K562 (cell line): ENCODE measurements around the gene ASIC3. TPM values are rescaled to one million over a fixed set of nuclear protein-coding genes. Genes with fewer than 3 reads are reported as not detected.

Experiments used
- ARID2 ChIP-seq: fragments of 450-650 bp; IDR thresholded peaks from 2 replicates; pipeline ENCODE4 v1.6.1; 2017; ENCODE audit warnings: antibody characterized with exemption, mild to moderate bottlenecking
- CUX1 ChIP-seq: fragments of 200-800 bp; sonication (Bioruptor generic); IDR thresholded peaks from 2 replicates; pipeline ENCODE4 v1.6.1; 2016; ENCODE audit warnings: missing genetic modification characterization, missing compliant biosample characterization
- GATAD2A ChIP-seq: fragments of 450-650 bp; IDR thresholded peaks from 2 replicates; pipeline ENCODE4 v1.6.1; 2017
- GTF3C2 ChIP-seq: IDR thresholded peaks from 3 replicates; pipeline ENCODE4 v1.6.1; 2011; ENCODE audit warnings: borderline replicate concordance, mild to moderate bottlenecking, moderate library complexity; ENCODE audit not compliant: insufficient read length; ENCODE audit errors: extremely low read depth
- NCOA2 ChIP-seq, 2 experiments: fragments of 450-650 bp; IDR thresholded peaks; 2 replicates each; pipeline ENCODE4 v1.6.1; 2018; ENCODE audit warnings: mild to moderate bottlenecking in 2 of 2, moderate library complexity in 1 of 2; ENCODE audit not compliant: partially characterized antibody in 2 of 2
- PURB ChIP-seq: sonication (generic); formaldehyde crosslinking; IDR thresholded peaks from 2 replicates; pipeline ENCODE4 v1.9.0; 2021; ENCODE audit warnings: low read depth, mild to moderate bottlenecking, missing genetic modification reagents
- RERE ChIP-seq: sonication (generic); formaldehyde crosslinking; IDR thresholded peaks from 2 replicates; pipeline ENCODE4 v1.8.0; 2023; ENCODE audit warnings: missing genetic modification reagents, mild to moderate bottlenecking, borderline replicate concordance
- ZBTB43 ChIP-seq: sonication (generic); formaldehyde crosslinking; IDR thresholded peaks from 2 replicates; pipeline ENCODE4 v1.8.0; 2023; ENCODE audit warnings: mild to moderate bottlenecking, missing genetic modification reagents
- ZNF175 ChIP-seq: fragments of 200-800 bp; sonication (Bioruptor generic); IDR thresholded peaks from 2 replicates; pipeline ENCODE4 v1.6.1; 2016; ENCODE audit warnings: low read depth, mild to moderate bottlenecking, missing genetic modification characterization, missing compliant biosample characterization
- ZNF584 ChIP-seq: fragments of 200-800 bp; sonication (Bioruptor generic); IDR thresholded peaks from 2 replicates; pipeline ENCODE4 v1.6.1; 2016; ENCODE audit warnings: low read depth, mild to moderate bottlenecking, missing genetic modification characterization, missing compliant biosample characterization
- polyA plus RNA-seq, 8 experiments: library from polyadenylated mRNA; depleted of rRNA in 4 of 8; stranded (reverse) in 5 of 8; unstranded in 3 of 8; fragments of >200 nt; fragmentation: Nextera tagmentation in 2 of 8; fragmentation: Illumina TruSeq in 1 of 8; extraction: Ambion mirVana in 2 of 8; extraction: Trizol in 1 of 8; gene quantifications; 2 replicates each; pipeline versions ENCODE4 v1.2.1 to v1.2.3, GENCODE V29; 2011 to 2014; ENCODE audit warnings: inconsistent platforms in 1 of 8, missing spikeins in 1 of 8
- total RNA-seq, 7 experiments: library from RNA; depleted of rRNA in 6 of 7; stranded (reverse); fragments of >200 nt in 6 of 7; fragmentation: Illumina TruSeq in 2 of 7; extraction: Trizol in 2 of 7; gene quantifications; 2 replicates each; pipeline versions ENCODE4 v1.2.1 to v1.2.3, GENCODE V29; 2011 to 2021; ENCODE audit warnings: low replicate concordance in 1 of 7

The ASIC3 gene
- total and polyA plus RNA-seq, 9 of the 15 experiments (the other 6 are each of a cell fraction or from before 2014, with no cell fraction given) = 0.11 to 5.0 (median 0.87) TPM

- TF ChIP-seq PURB (CRISPR knock-in tag) (no peak), ZNF175 (CRISPR knock-in tag) (no peak), RERE (0 out of 2 replicates have a peak, but pooled peaks have one; percentile 20), CUX1 (CRISPR knock-in tag) (no peak), ZBTB43 (CRISPR knock-in tag) (no peak), ZNF584 (CRISPR knock-in tag) (no peak), GATAD2A (0 out of 2 replicates have a peak, but pooled peaks have one; percentile 28), GTF3C2 (no peak), ARID2 (0 out of 2 replicates have a peak, but pooled peaks have one; percentile 18), NCOA2 (IDR thresholded peaks at IDR 0.05; ENCODE audit: partially characterized antibody in 2 of 2) (no peak)
These were observed 38.5 kb downstream of the ASIC3 start (continued) for GRCh38 chr7:151086802-151087244.
